ENCODE data around the gene OR2V1. TPM values are rescaled to one million over a fixed set of nuclear protein-coding genes. Genes with fewer than 3 reads are reported as not detected.

The OR2V1 gene
- total and polyA plus RNA-seq, 2 of the 13 experiments (the other 11 are each of a cell fraction or from before 2014, with no cell fraction given): not detected

DNA sequence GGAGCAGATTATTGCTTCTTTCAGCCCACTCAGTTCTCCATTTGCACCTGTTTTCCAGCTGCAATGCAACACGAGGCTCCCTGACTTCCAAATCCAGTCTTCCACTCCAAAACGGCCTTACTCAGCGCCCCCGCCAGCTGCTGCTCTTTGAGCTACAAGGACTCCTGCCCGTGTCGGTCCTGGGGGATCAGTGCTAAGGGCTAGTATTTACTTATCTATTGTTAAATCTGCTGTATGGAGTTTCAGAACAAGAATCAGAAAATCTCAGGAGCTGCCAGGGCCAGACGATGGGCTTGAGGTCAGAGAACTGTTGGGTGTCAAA is 44.1 kb downstream of the OR2V1 start:
- CTCF ChIA-PET (ENCODE audit: low intra/inter-chr PET ratio, low total read pairs): no interaction called here
- POLR2A ChIA-PET: no interaction called here
- ATAC-seq: peak; percentile 27; the same call in 1 of the 3 replicates
- peaks cover 15% of the 10 kb centered on the region for H3K4me1 ChIP-seq (ENCODE audit: insufficient read depth, low read length)
- intact Hi-C loops (cut with micrococcal nuclease; ENCODE audit: unreplicated experiment): no loop called here
- H3K9me3 ChIP-seq (ENCODE audit: low read length): no peaks in the 10 kb centered on the region
- no peak overlapping the region for H3K27ac ChIP-seq (ENCODE audit: extremely low read length, insufficient read depth, low read length)
- WGBS (ENCODE audit: low lambda C conversion rate): 26% methylated on average over 7 of the region's 7 CpGs
- FAIRE-seq: no peak
- H3K36me3 ChIP-seq (replicated peaks in 1 of 2; ENCODE audit: control insufficient read depth in 1 of 2, insufficient read depth in 2 of 2, low read length in 2 of 2): no peaks in the 10 kb centered on the region
- BruUV-seq (replicated peaks): no TSS peak
- no peak overlapping the region for H3K9ac ChIP-seq (ENCODE audit: insufficient read depth, low read depth, low read length)
- in situ Hi-C loops (cut with HindIII; ENCODE audit: extremely low pct_ligation_motif_present, low pct_unique_long_range_greater_than_20kb): no loop called here
- no peaks in the 10 kb centered on the region for H4K20me1 ChIP-seq (ENCODE audit: insufficient read depth, low read length)
- no peak overlapping the region for H3K4me3 ChIP-seq (replicated peaks in 1 of 3; ENCODE audit: insufficient read depth in 1 of 3, low read depth in 2 of 3, low read length in 3 of 3)
- no peak for DNase-seq (ENCODE audit: low spot score)
- H3K79me2 ChIP-seq (ENCODE audit: insufficient read depth, low read length): no peaks in the 10 kb centered on the region
- no peak overlapping the region for H2AFZ ChIP-seq (ENCODE audit: low read length)
- H3K4me2 ChIP-seq (ENCODE audit: low read depth, low read length): 0 out of 2 replicates have a peak overlapping the region, but pooled peaks have one; percentile 9
- no peak for TF ChIP-seq ZZZ3 (CRISPR knock-in tag; IDR thresholded peaks at IDR 0.05; ENCODE audit: borderline replicate concordance)
- TF ChIP-seq, protein P1, sequence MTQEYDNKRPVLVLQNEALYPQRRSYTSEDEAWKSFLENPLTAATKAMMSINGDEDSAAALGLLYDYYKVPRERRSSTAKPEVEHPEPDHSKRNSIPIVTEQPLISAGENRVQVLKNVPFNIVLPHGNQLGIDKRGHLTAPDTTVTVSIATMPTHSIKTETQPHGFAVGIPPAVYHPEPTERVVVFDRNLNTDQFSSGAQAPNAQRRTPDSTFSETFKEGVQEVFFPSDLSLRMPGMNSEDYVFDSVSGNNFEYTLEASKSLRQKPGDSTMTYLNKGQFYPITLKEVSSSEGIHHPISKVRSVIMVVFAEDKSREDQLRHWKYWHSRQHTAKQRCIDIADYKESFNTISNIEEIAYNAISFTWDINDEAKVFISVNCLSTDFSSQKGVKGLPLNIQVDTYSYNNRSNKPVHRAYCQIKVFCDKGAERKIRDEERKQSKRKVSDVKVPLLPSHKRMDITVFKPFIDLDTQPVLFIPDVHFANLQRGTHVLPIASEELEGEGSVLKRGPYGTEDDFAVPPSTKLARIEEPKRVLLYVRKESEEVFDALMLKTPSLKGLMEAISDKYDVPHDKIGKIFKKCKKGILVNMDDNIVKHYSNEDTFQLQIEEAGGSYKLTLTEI (CRISPR knock-in tag; conservative IDR thresholded peaks at IDR 0.05): no peak
- TF ChIP-seq ZFP62 (CRISPR knock-in tag; IDR thresholded peaks at IDR 0.05): no peak
- no peak for TF ChIP-seq IKZF1 (IDR thresholded peaks at IDR 0.05)
- no peak for TF ChIP-seq TRIM22 (IDR thresholded peaks at IDR 0.05)
- no peak for TF ChIP-seq MED13 (CRISPR knock-in tag; IDR thresholded peaks at IDR 0.05)
- no peak for TF ChIP-seq MBNL3 (CRISPR knock-in tag; conservative IDR thresholded peaks at IDR 0.05)
- TF ChIP-seq ZNF414 (CRISPR knock-in tag; IDR thresholded peaks at IDR 0.05): no peak
- no peak for TF ChIP-seq SMYD3 (CRISPR knock-in tag; IDR thresholded peaks at IDR 0.05)
- no peak for TF ChIP-seq ZBTB49 (CRISPR knock-in tag; IDR thresholded peaks at IDR 0.05; ENCODE audit: borderline replicate concordance)
- no peak for TF ChIP-seq DMAP1 (CRISPR knock-in tag; IDR thresholded peaks at IDR 0.05)
- no peak for TF ChIP-seq ZKSCAN8 (CRISPR knock-in tag; IDR thresholded peaks at IDR 0.05; ENCODE audit: borderline replicate concordance)
- no peak for TF ChIP-seq SALL1 (CRISPR knock-in tag; IDR thresholded peaks at IDR 0.05)
- TF ChIP-seq ZNF274 (CRISPR knock-in tag; IDR thresholded peaks at IDR 0.05): no peak
- TF ChIP-seq RCOR2 (CRISPR knock-in tag; IDR thresholded peaks at IDR 0.05): no peak
- TF ChIP-seq TSC22D2 (CRISPR knock-in tag; IDR thresholded peaks at IDR 0.05; ENCODE audit: borderline replicate concordance): no peak
- H3K27me3 ChIP-seq (ENCODE audit: control insufficient read depth in 1 of 2, insufficient read depth in 2 of 2, low read length in 2 of 2): peaks cover 4 to 26% of the 10 kb centered on the region in 2 experiments
